22Rv1 (cell line): Measurements from ENCODE around the gene RASGRP2.

Experiments
- CTCF ChIP-seq: fragments of 450-650 bp; IDR thresholded peaks from 2 replicates; pipeline ENCODE4 v1.5.1; 2017; ENCODE audit warnings: mild to moderate bottlenecking
- ZFX ChIP-seq: fragments of 450-650 bp; IDR thresholded peaks from 2 replicates; pipeline ENCODE4 v1.6.1; 2017; ENCODE audit warnings: antibody characterized with exemption, borderline replicate concordance

GRCh38 chr11:64769283-64769682, 25.3 kb upstream of the RASGRP2 start:
- TF ChIP-seq CTCF (no peak), ZFX (no peak)
